Epithelial cell of esophagus (primary cell): Measurements from ENCODE around the gene CILP2.

Source experiments
- DNase-seq: peaks from one replicate; pipeline ENCODE4 v3.0.0; 2010; ENCODE audit warnings: low read depth
- H3K4me3 ChIP-seq: 2 replicates; pipeline ENCODE4 v1.5.1; 2011; ENCODE audit warnings: mild to moderate bottlenecking, low read length, control low read depth
- CTCF ChIP-seq: IDR thresholded peaks from 2 replicates; pipeline ENCODE4 v1.5.1; 2011; ENCODE audit warnings: low read depth, mild to moderate bottlenecking, low read length, control low read depth, inconsistent platforms; ENCODE audit not compliant: insufficient read depth; ENCODE audit errors: missing control alignments

CILP2 gene

GRCh38 chr19:19570571-19570970 lies 32.5 kb downstream of the CILP2 start:
- no peak for TF ChIP-seq CTCF
- DNase-seq, result no peak
- no peak overlapping the region for H3K4me3 ChIP-seq

- DNase-seq, result no peak
- no peak overlapping the region for H3K4me3 ChIP-seq
- no peak for TF ChIP-seq CTCF
These were observed 33.2 kb downstream of the CILP2 start for GRCh38 chr19:19571071-19571786.

- no peak for TF ChIP-seq CTCF
- no peak for DNase-seq
- H3K4me3 ChIP-seq, result no peak overlapping the region
These were observed 37.3 kb downstream of the CILP2 start for GRCh38 chr19:19575411-19575810.

- DNase-seq, result no peak
- no peak for TF ChIP-seq CTCF
- no peak overlapping the region for H3K4me3 ChIP-seq
These were observed 40.2 kb downstream of the CILP2 start for GRCh38 chr19:19578252-19578651.

- no peak for DNase-seq
- H3K4me3 ChIP-seq, result no peak overlapping the region
- TF ChIP-seq CTCF, result no peak
These were observed 41.7 kb downstream of the CILP2 start for GRCh38 chr19:19579533-19580361.

GRCh38 chr19:19580418-19580817 lies 42.4 kb downstream of the CILP2 start:
- DNase-seq, result no peak

More at GRCh38 chr19:19580418-19580817, 42.4 kb downstream of the CILP2 start:
- TF ChIP-seq CTCF, result no peak
- no peak overlapping the region for H3K4me3 ChIP-seq
